Sigmoid colon (tissue), 4 donors: Measurements from ENCODE around the gene FNDC1.

ENCODE experiments used
- CTCF ChIP-seq, 4 experiments: fragments of 450-650 bp in 3 of 4; fragments of 200-600 bp in 1 of 4; IDR thresholded peaks; one replicate each; pipeline ENCODE4 v1.5.1; 2016 to 2019; ENCODE audit warnings: antibody characterized with exemption in 4 of 4, mild to moderate bottlenecking in 3 of 4, moderate library complexity in 2 of 4
- EP300 ChIP-seq, 4 donors: sonication (generic); formaldehyde crosslinking; IDR thresholded peaks; one replicate each; pipeline ENCODE4 v1.6.1; 2017; ENCODE audit warnings: antibody characterized with exemption in 4 of 4
- POLR2A ChIP-seq, 2 donors: fragments of 450-650 bp; IDR thresholded peaks; one replicate each; pipeline ENCODE4 v1.6.1; 2016; ENCODE audit warnings: antibody characterized with exemption in 2 of 2, mild to moderate bottlenecking in 2 of 2, moderate library complexity in 2 of 2

DNA sequence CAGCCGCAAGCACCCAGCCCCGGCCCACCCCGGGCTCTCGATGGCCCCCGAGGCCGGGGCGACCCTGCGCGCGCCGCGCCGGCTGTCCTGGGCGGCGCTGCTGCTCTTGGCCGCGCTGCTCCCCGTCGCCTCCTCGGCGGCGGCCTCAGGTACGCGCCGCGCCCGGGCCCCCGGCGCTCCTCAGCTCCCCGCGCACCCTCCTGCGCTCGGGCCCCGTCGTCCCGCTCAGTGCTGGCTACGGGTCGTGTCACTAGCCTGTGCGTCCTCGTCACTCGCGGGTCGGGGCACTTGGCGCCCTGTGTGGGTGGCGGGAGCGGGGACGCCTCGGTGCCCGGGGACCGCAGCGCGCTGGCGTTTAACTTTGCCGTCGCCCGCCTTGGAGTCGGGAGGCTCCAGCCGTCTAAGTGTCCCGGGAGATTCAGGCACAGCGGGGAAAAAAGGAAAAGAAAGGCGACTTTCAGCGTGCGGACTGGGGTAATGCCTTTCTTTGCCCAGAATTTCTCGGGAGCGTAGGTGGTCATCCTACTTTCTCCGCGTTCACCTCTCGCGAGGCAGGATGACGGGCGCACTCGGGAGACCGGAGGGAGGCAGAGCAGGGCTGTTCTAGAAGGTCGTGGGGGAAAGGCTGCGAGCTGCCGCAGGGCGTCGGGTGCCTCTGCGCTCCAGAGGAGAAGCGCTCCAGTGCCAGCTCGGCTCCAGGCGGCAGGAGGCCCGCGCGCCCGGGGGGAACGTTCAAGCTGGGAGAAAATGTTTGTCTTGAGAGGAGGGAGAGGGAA is 545 bp downstream of the FNDC1 start:
- TF ChIP-seq CTCF (IDR thresholded peaks at IDR 0.05) = no peak
- no peak for TF ChIP-seq POLR2A (IDR thresholded peaks at IDR 0.05)
- TF ChIP-seq EP300 (IDR thresholded peaks at IDR 0.05) = no peak
